GM19467 (cell line): ENCODE measurements around the gene CC2D1A.
A peak's percentile ranks its signal among the peaks of the same experiment; 100 is the strongest.

Source experiments
- ATAC-seq: cut with Tn5 transposase; IDR thresholded peaks from one replicate; pipeline ENCODE4 v1.9.1; 2021; ENCODE audit warnings: mild to moderate bottlenecking, moderate library complexity; ENCODE audit not compliant: unreplicated experiment

Gene CC2D1A

DNA sequence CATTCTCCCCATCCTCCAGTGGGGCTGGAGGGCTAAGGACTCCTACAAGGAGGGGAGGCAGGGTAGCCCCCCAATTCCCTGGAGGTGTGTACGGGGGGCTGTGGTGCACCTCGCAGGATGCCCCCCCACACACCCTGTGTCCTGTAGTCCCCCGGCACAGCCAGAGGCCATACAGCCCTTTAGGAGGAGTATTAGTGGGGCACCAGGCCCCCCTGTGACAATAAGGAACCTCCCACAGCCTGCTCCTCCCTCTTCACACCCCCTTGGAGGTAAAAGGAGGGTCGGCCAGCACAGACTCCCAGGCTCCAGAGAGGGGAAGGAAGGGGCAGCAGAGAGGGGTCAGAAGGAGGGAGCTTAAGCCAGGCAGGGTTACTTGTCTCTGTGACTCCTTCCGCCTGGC is 29.2 kb upstream of the CC2D1A start, which contains the start of gene NANOS3:
TSS of gene NANOS3 (plus strand) at position 301 of the 400 bp plus-strand sequence. CDS start 115 bp downstream, outside the sequence.
- ATAC-seq, result no peak

DNA sequence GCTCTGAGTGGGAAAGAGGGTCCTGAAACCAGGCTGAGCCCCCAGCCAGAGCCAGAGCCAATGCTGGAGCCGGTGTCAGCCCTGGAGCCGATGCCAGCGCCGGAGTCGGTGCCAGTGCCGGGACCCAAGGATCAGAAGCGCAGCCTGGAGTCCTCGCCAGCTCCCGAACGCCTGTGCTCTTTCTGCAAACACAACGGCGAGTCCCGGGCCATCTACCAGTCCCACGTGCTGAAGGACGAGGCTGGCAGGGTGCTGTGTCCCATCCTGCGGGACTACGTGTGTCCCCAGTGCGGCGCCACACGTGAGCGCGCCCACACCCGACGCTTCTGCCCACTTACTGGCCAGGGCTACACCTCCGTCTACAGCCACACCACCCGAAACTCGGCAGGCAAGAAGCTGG is 28.7 kb upstream of the CC2D1A start:
- ATAC-seq, result no peak

DNA sequence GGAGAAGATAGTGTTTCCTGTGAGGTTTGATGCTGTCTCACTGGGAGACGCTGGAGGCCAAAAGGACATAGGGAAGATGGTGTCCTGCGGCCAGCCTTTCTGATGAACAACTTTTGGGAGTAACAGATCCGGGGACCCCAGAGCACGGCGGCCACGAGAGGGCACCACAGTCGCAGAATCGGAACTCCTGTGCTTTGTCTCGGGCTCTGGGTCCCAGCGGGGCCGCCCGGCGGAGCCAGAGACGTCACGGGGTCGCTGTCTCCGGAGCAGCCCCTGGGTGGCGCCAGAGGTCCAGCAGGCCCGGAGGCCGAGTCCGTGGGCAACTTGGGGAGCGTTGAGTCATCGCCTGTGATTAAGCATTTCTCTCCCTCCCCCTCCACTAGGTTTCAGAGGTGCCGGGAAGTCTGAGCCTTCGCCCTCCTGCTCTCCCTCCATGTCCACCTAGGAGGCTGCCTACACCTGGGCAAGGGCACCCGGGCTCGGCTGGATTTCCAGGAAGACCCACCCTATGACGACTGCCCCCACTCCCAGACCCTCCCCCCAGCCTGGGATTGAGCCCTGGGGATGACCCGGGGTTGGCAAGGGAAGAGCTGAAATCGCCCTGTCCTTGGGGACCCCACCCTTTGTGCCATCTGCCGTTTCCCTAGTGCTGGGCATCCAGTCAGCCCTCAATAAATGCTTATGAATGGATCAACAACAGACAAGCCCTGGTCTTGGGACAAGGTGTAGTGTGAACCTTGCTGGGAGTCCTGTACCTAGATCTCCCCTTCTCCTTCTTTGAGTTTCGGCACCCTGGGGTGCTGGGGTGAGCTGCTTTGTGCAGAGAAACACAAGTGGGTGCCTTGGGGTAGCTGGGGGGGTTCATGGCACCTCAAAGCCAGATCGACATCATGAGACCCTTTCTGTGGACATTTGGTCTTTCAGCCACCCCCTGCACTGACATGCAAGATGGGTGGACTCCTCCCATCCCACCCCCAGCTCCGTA is 25.6 kb upstream of the CC2D1A start:
- ATAC-seq, result peak; percentile 83

DNA sequence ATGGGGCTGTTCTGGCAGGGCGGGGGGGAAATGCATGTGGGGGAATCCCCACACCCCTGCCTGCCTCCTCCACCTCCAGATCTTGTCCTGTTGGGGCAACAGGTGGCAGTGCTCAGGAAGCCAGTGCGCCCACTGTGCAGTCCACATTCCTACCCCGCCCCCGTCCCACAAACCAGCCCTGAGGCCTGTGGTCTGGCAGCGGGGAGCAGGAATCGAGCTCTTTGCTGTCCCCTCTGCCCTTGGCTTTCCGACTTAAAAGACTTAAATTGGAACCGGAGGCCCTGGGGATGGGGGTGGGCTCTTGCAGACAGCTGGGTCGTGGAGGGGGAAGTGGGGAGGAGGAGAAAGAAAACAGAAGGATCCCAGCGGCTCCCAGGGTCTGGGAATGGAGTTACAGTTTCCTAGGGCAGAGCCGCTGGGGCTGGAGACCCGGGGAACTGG is 24.7 kb upstream of the CC2D1A start:
- no peak for ATAC-seq

DNA sequence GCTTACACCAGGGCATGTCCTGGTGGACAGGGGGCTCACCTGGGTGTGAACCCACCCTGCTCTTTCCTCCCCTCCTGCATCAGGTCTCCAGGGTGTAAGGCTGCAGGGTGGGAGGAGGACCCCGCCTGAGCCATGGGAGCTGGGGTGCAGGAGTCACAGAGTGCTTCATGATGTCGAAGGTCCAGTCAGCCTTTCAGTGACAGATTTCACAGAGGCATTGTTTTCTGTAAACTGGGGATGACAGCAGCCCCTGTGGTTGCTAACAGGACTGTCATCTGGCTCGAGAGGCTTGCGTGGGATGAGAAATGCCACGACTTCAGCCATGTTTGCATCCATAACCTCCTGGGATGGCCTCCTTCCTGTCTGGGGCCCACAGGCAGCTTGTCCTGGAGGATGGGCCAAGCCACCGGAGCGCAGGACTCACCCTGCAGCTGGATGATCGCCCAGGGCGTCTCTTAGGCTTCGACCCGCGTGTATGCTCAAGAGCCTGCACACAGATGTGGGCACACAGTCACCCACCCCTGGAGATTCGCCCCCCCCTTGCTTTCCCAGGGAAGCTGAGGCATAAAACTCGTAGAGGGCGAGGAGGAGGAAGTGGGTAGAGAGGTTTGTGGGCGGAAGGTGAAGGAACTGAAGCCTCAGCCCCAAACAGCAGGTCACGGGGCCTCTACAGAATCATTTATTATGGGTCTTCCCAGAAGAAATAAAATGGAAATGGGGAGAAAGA is 24.1 kb upstream of the CC2D1A start:
- no peak for ATAC-seq

DNA sequence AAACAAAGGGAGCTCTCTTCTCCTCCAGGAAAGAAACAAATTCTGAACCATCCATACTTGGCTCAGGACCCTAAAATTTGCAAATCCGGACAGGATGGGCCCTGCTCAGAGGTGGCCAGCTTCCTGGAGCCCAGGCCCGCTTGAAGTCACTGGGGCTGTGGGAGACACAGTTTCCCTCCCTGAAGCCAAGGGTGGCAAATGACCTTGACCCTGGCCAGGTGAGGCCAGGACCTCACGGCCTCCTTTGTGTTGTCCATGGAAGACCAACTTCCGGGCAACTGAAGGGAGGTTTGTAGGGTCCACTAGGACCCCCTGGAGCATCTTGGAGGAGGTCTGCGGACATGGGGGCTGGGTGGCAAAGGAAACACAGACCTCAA is 23.6 kb upstream of the CC2D1A start:
- no peak for ATAC-seq

DNA sequence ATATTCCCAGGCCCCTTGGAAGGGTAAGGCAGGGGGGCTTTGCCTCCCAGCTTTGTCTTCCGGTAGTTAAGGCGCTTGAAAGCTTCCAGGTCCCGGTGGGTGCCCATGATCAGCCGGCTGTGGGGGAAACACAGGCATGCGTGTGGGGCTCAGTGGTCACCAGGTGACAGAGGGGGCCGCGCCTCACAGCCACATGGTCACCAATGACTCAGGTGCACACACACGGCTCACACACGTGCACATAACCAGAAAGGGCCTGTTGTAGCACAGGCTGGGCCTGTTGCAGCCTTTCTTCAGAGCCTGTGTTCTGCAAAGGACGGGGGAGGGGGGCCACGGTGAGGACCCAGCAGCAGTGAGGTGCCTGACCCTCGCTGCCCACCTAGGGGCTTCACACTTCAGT is 23.2 kb upstream of the CC2D1A start:
- ATAC-seq, result no peak

DNA sequence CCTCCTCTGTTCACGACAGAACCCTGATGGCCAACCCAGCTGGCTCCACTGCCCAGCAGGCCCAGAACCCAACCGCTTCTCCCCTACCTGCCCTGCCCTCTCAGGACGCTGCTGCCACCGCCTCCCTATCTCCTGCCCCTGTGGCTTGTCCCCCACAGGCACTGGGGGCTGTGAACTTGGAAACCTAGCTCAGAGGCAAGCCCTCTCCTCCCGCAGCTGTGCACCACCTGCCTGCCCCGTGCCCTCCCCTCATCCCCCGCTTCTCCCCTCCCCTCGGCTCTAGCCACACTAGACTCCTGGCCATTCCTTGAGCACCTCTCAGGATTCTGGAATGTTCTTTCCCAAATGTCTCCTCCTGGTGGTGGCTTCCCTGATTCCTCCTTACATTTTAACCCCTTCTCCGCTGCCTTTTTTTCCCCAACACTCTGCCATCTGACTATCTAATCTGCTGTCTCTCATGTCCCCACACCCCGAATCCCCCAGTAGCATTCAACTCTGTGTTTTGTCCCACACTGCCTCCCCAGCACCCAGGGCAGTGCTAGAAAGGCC is 22.4 kb upstream of the CC2D1A start:
- ATAC-seq, result no peak

DNA sequence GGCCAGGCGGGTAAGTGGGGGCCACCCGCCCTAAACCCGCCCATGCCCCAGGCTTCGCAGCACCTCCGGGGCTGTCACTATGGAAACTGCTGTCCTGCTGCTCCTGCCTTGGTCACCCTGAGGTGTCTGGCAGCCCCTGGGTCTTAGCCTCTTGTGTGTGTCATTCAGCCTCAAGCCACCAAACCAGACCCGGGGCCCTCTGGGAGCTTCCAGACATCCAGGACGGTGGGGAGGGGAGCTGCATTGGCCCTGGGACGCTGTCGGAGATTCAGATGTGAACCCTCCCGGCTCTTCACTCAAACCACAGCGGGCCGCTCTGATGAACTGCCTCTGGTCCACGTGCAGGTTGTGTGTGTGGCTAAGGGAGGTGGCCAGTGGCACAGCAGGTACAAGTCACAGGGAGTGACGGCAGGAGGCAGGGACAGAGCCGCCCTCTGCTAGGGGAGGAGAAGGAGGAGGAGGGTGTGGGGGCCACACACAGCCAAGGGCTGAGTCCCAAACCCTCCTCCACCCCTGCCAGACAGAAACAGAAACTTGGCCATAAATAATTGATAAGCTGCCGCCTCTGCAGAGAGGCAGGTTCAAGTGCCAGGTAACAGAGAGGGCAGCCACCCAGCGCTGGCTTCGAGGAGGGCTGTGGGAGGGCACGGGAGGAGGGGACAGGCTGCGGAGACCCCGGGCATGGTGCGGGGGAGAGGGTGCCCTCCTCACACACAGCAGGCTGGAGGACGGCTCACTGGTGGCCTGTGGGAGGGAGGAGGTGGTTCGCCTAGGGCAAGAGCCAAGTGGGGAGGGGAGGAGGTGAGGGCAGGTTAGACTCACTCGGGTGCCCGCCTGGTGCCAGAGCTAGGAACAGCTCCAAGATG is 21.0 kb upstream of the CC2D1A start:
- no peak for ATAC-seq

DNA sequence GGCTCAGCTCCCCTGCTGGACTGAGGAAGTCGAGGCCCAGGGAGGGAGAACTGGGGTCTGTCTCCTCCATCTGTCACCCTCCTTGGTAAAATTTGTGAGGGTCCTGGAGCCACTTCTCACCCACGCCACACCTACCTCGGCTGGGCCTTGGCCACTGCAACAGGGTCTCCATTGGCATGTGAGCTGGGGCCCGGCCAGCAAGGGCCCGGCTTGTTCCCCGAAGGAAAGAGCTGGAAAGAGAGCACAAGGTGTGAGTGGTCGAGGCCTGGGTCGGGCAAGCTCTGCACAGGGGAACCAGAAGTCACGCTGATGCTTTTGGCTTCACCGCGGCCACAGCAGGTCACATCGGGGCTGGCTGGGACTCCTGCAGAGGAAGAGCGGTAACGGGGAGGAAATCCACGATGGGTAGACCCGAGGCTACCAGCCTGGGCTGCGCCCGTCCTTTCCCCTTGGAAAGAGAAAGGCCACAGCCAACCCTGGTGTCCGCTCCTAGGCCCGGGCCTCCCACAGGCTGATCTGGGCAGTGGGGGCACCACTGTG is 20.1 kb upstream of the CC2D1A start:
- ATAC-seq, result no peak

DNA sequence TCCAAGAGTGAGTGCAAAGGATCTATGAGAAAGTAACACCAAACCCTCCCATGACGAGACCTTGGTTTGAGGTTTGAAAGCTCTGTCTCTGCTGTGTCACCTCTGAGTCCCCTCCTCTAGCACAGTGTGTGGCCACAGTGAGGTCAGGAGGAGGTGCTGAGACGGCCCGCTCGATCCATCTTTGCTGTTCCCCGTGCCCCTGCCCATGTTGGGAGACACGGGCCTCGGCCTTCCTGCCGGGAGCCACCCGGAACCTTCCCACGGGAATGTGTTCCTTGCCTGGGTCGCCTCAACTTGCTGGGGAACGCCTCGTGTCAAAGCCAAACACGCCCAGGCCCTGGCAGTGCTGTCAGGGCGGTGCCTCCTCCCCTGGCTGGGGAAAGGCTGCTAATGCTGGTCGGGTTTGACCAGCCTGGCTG is 19.0 kb upstream of the CC2D1A start:
- no peak for ATAC-seq

DNA sequence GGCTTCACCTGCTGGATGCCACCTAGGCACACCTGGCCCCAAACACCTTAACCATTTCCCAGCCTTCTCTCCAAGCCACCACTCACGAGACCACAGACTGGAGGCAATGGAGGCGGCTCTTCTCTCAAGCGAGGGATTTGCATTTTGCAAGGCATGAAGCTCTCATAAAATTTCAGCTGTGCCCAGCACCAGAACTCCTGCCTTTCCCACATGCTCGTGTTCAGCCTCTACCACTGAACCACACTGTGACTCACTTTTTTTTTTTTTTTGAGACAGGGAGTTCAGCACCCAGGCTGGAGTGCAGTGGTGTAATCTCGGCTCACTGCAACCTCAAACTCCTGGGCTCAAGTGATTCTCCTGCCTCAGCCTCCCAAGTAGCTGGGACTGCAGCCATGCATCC is 18.5 kb upstream of the CC2D1A start:
- no peak for ATAC-seq

DNA sequence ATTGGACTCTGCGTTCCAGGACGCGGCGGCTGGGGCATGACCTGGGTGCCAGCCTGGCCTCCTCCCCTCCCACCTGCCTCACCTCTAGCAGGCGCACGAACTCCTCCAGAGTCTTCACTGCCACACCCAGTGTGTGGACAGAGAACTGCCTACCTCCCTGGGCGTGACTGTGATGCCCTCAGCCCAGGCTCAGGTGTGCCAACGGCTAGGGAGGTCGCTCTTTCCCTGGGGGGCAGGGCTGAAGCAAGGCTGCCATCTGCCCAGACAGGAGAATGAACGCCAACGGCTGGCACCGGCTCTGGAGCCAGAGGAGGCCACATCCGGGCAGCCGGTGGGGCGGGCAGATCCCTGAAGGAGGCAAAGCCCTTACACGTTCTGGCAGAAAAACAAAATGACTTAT is 17.7 kb upstream of the CC2D1A start:
- ATAC-seq, result no peak

DNA sequence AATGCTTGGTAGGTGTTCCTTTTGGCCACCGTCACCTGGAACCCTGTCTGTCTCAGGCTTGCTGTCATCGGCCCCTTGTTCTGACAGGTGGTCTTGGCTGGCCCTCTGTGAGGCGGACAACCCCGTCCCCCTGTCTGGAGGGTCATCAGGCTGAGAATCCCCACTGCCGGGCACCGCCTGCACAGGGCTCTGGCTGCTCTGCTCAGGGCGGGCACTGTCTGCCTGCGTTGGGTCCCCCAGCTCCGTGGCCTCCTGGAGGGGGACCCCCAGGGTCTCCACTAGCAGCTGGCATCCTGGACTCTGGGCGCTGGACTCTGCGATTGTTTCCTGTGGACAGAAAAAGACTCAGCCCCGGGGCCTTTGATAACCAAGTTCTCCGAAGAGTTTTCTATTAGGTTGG is 15.9 kb upstream of the CC2D1A start:
- no peak for ATAC-seq

DNA sequence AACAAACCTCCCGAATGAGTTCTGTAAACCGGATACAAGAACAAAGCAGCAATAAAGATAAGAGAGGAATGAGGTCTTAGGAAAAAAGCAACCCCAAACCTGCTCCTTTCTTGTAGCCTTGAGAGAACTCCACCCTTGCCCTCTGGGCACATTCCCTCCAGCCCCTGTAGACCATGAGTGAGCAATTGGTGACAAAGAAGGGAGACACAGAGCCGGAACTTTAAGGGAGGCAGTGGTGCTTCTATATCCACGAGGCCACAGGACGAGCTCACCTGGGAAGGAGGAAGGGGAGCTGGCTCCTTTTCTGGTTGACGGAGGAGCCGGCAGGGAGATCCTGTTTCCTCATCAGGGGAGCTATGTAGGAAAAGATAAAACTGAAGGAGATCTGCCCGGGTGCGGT is 13.1 kb upstream of the CC2D1A start:
- no peak for ATAC-seq

DNA sequence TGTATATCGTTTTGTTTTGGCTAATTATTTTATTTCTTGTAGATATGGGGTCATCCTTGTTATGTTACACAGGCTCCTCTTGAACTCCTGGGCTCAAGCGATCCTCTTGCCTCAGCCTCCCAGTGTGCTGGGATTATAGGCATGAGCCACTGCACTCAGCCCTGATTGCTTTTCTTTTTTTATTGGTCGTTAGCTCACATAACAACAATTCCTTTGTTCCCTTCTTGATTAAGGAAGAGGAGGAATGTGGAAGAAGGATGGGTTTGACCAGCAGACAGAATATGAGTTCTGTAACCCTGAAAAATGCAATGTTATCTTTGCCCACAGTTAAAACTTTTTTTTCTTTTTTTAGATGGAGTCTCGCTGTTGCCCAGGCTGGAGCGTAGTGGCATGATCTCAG is 11.4 kb upstream of the CC2D1A start:
- ATAC-seq, result no peak

DNA sequence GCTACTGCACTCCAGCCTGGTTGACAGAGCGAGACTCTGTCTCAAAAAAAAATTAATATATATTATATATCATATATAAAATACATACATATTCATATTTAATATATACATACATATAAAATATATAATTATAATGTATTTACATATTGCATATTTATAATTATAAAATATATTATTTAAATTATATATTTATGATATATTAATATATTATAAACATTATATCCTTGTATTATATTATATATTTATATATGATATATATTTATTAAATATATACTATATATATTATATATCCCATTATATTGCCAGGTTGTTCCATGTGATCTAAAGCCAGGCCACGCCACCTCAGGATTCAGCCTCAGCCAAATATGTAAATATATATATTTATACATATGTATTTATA is 9.8 kb upstream of the CC2D1A start:
- ATAC-seq, result no peak

DNA sequence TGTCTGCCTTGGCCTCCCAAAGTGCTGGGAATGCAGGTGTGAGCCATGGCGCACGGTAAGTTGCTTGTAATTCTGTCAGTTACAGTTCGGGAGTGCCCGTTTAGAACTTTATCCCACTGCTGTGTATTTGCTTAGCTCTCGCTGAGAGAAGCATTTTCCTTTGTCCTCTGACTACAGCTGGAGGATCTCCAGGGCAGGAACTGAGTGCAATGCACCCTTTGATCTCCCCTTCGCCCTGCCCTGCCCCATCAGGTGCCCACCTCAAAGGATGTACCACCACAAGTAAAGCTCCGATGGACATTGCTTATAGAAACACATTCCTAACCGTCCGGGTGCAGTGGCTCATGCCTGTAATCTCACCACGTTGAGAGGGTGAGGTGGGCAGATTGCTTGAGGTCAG is 6.6 kb upstream of the CC2D1A start:
- no peak for ATAC-seq

DNA sequence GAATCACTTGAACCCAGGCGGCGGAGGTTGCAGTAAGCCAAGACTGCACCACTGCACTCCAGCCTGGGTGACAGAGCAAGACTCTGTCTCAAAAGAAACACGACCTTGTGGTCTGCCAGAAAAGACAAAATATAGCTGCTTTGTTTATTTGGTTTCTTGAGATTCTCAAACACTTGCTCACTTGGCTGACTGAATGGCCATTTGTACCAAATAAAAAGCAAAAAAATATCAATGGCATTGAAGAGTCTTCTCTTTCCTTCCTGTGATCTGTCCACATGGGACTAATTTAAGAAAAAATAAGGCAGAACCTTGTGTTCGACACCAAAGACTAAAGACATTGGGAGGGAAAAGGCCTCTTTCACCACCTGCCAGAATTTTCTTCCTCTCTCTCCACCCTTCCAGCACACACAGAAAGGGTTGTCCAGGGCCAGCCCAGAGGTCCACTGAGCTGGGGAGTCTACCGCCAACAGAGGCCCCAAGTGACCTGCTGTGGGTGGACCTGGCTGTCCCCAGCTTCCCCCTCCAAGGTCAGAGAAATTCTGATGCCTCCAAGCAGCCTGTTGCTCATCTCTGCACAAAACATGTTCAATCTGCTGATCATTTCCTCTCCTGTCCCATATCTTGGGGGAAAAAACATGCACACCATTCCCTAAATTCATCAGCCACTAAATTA is 6.0 kb upstream of the CC2D1A start:
- ATAC-seq, result no peak

DNA sequence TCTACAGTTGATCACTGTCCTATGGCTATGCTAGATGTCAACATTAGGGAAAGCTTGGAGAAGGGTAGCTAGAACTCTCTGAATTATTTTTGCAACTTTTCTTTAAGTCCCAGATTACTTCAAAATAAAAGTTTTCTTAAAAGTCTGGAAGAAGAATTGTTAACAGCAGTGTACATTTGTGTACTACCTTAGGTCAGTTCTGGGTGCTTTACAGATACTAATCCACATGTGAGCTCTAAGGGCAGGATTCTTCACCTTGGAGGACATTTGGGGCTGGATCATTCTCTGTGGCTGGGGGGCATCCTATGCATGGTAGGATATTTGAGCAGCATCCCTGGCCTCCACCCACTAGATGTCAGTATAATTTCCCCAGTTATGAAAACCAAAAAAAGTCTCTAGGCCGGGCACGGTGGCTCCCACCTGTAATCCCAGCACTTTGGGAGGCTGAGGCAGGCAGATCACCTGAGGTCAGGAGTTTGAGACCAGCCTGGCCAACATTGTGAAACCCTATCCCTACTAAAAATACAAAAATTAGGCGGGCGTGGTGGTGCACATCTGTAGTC is 2.9 kb upstream of the CC2D1A start:
- ATAC-seq, result no peak
